Gastroesophageal sphincter (tissue), 4 donors: Measurements from ENCODE around the gene AGPAT3. TPM values are rescaled to one million over a fixed set of nuclear protein-coding genes. Genes with fewer than 3 reads are reported as not detected.

Source experiments
- ATAC-seq: fragments of 150-250 bp; one replicate; pipeline ENCODE4 v1.9.1; 2016; ENCODE audit warnings: mild to moderate bottlenecking, moderate library complexity
- H3K27ac ChIP-seq, 4 donors: fragments of 200-600 bp; sonication (generic) in 3 of 4; 1 replicate in 3 of 4; 2 replicates in 1 of 4; pipeline ENCODE4 v1.5.1; 2016 to 2019
- H3K27me3 ChIP-seq: fragments of 200-600 bp; sonication (generic); one replicate; pipeline ENCODE4 v1.5.1; 2019
- H3K36me3 ChIP-seq, 2 donors: fragments of 200-600 bp; sonication (generic); one replicate each; pipeline ENCODE4 v1.5.1; 2019; ENCODE audit warnings: control low read depth in 1 of 2
- H3K4me1 ChIP-seq, 3 donors: fragments of 200-600 bp; sonication (generic); 1 replicate in 2 of 3; 2 replicates in 1 of 3; pipeline ENCODE4 v1.5.1; 2016 to 2019; ENCODE audit warnings: control low read depth in 2 of 3
- H3K4me3 ChIP-seq, 2 donors: fragments of 200-600 bp; sonication (generic); one replicate each; pipeline ENCODE4 v1.5.1; 2019; ENCODE audit warnings: mild to moderate bottlenecking in 1 of 2, moderate library complexity in 1 of 2
- H3K9me3 ChIP-seq, 3 donors: fragments of 200-600 bp; sonication (generic); one replicate each; pipeline ENCODE4 v1.5.1; 2017 to 2019; ENCODE audit warnings: control low read depth in 2 of 3
- EP300 ChIP-seq: sonication (generic); formaldehyde crosslinking; IDR thresholded peaks from one replicate; pipeline ENCODE4 v1.6.1; 2017; ENCODE audit warnings: antibody characterized with exemption, mild to moderate bottlenecking
- POLR2A ChIP-seq, 2 donors: fragments of 450-650 bp; IDR thresholded peaks; one replicate each; pipeline ENCODE4 v1.6.1; 2017; ENCODE audit warnings: antibody characterized with exemption in 2 of 2, mild to moderate bottlenecking in 2 of 2, moderate library complexity in 1 of 2
- POLR2AphosphoS5 ChIP-seq: sonication (generic); formaldehyde crosslinking; IDR thresholded peaks from one replicate; pipeline ENCODE4 v1.6.1; 2017; ENCODE audit warnings: antibody characterized with exemption
- WGBS, 2 donors: methylation state at CpG; one replicate each; pipeline ENCODE4 v1.1.5; 2018; ENCODE audit warnings: low coverage in 1 of 2; 5-methylcytosine and 5-hydroxymethylcytosine counted together
- total RNA-seq, 4 donors: library from RNA; depleted of rRNA; stranded (reverse); fragments of >200 nt; gene quantifications; one replicate each; pipeline ENCODE4 v1.1.0, GENCODE V29; 2016
- TF ChIP-seq, protein P1 (sequence below), 4 experiments: fragments of 200-600 bp in 2 of 4; fragments of 450-650 bp in 2 of 4; sonication (generic) in 1 of 4; IDR thresholded peaks; one replicate each; pipeline ENCODE4 v1.5.1; 2017 to 2019; ENCODE audit warnings: antibody characterized with exemption in 4 of 4, mild to moderate bottlenecking in 2 of 4, moderate library complexity in 2 of 4

The AGPAT3 gene
- total RNA-seq, 4 donors from 2014 or later, result 27.1 to 46.9 (median 32.2) TPM

DNA sequence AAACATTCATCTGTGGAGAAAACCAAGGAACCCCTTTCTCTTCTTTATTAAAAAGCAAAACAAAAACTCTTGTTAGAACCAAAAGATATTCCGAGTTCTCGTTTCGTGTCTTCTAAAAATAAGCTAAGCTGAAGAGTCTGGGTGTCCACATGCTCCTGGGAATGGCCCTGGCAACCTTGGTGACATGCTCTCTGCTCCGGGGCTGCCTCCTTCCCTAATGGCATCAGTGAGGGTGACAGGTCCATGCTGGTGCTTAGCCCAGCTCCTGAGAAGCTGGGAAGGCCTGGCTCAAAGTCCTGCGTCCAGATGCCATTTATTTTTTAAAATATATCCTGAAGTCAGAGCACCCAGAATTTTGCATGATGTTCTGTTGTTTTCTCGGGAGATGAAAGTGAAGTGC, 122.5 kb downstream of the AGPAT3 start:
- no peak for ATAC-seq
- no peak overlapping the region for H3K27ac ChIP-seq

DNA sequence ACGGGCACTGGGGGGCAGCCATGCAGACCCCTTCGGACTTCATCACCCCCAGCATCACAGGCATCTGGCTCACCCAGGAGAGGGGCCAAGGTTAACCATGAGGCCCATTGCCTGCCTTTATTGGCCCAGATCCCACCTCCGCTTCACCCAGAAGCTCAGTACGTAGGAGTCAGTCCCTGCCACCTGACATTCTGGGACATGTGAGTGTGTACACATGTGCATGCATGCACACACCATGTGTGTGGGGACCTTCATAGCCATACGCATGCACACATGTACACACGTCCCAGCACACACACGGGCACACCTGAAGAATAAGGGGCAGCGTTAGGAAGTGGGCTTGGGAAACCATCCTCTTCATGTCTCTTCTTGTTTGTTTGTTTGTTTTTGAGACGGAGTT, 123.0 kb downstream of the AGPAT3 start:
- Histone ChIP-seq H3K27me3 (no peaks in the 10 kb centered on the region), H3K36me3 (peaks cover 0 to 15% of the 10 kb centered on the region in 2 donors), H3K4me3 (no peak overlapping the region), H3K9me3 (no peaks in the 10 kb centered on the region), H3K4me1 (peaks cover 0 to 13% (median 0%) of the 10 kb centered on the region in 3 donors), H3K27ac (no peak overlapping the region)
- no peak for ATAC-seq
- TF ChIP-seq POLR2A (IDR thresholded peaks at IDR 0.05), result no peak
- no peak for TF ChIP-seq POLR2AphosphoS5
- TF ChIP-seq, protein P1, sequence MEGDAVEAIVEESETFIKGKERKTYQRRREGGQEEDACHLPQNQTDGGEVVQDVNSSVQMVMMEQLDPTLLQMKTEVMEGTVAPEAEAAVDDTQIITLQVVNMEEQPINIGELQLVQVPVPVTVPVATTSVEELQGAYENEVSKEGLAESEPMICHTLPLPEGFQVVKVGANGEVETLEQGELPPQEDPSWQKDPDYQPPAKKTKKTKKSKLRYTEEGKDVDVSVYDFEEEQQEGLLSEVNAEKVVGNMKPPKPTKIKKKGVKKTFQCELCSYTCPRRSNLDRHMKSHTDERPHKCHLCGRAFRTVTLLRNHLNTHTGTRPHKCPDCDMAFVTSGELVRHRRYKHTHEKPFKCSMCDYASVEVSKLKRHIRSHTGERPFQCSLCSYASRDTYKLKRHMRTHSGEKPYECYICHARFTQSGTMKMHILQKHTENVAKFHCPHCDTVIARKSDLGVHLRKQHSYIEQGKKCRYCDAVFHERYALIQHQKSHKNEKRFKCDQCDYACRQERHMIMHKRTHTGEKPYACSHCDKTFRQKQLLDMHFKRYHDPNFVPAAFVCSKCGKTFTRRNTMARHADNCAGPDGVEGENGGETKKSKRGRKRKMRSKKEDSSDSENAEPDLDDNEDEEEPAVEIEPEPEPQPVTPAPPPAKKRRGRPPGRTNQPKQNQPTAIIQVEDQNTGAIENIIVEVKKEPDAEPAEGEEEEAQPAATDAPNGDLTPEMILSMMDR (IDR thresholded peaks at IDR 0.05), result no peak
- no peak for TF ChIP-seq EP300
- 60 to 76% methylated on average over 2 to 4 of the region's 9 CpGs for WGBS, 2 donors

More for the DNA sequence above, 122.5 kb downstream of the AGPAT3 start:
- TF ChIP-seq EP300 (no peak), POLR2AphosphoS5 (no peak), POLR2A (IDR thresholded peaks at IDR 0.05) (no peak)
- TF ChIP-seq, protein P1 (IDR thresholded peaks at IDR 0.05), result no peak
- Histone ChIP-seq H3K4me1 (peaks cover 0 to 13% (median 0%) of the 10 kb centered on the region in 3 donors), H3K36me3 (peaks cover 0 to 20% of the 10 kb centered on the region in 2 donors), H3K4me3 (no peak overlapping the region), H3K9me3 (no peaks in the 10 kb centered on the region), H3K27me3 (no peaks in the 10 kb centered on the region)
- 50 to 61% methylated on average over 6 of the region's 6 CpGs for WGBS, 2 donors

DNA sequence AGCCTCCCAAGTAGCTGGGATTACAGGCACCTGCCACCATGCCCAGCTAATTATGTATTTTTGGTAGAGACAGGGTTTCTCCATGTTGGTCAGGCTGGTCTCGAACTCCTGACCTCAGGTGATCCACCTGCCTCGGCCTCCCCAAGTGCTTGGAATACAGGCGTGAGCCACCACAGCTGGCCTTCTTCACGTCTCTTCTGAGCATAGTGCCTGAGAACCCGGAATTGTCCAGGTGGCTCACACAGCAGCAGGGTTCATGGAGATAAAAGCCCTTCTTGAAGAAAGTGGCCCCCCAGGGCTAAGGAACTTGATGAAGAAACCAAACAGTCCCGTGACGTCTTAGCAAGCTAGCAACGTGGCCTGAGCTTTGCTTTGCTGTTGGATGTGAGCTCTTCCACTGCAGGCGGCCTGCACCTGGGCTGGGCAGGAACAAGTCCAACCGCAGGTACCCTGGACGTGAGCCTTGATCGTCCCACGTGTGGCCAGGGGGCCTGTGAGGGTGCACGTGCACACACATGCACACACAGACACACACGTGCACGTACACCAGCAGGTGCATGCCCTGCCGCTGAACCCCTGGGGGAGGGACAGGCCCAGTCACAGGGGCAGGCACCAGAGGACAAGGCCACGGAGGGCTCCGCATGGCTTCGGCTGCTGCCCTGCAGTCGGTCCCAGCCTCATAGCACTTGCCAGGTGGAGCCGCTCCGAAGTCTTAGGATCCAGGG, 123.6 kb downstream of the AGPAT3 start:
- TF ChIP-seq POLR2A (IDR thresholded peaks at IDR 0.05), result no peak
- no peak for TF ChIP-seq POLR2AphosphoS5
- TF ChIP-seq, protein P1 (IDR thresholded peaks at IDR 0.05), result no peak
- no peak for TF ChIP-seq EP300
- Histone ChIP-seq H3K4me3 (no peak overlapping the region), H3K27ac (no peak overlapping the region), H3K27me3 (peaks cover 5% of the 10 kb centered on the region), H3K4me1 (peaks cover 0 to 13% (median 0%) of the 10 kb centered on the region in 3 donors), H3K36me3 (peaks cover 0 to 8% of the 10 kb centered on the region in 2 donors), H3K9me3 (no peaks in the 10 kb centered on the region)
- WGBS, 2 donors, result 89% methylated on average over 5 of the region's 23 CpGs; no CpG with 5 or more reads in 1 of the 2 donors
- no peak for ATAC-seq

DNA sequence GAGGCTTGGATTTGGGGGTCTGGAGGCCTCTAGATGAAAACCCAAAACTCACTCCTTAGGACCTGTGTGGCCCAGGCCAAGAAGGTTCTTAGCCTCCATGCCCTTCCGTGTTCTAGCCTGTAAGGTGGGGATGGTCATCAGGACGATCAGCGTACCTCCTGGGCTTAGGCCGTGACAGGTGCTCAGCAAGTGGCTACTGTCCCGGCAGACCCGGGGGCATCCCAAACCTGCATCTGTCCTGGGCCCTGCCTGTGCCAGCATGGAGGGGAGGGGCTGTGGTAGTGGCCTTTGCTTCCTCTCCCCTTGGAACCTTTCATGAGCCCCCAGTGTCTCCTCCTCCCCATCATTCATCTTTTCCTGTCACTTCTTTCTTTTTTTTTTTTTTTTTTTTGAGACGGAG, 124.4 kb downstream of the AGPAT3 start:
- TF ChIP-seq POLR2A (IDR thresholded peaks at IDR 0.05) (no peak), POLR2AphosphoS5 (no peak), EP300 (no peak)
- TF ChIP-seq, protein P1 (IDR thresholded peaks at IDR 0.05), result no peak
- Histone ChIP-seq H3K4me3 (no peak overlapping the region), H3K4me1 (peaks cover 0 to 13% (median 0%) of the 10 kb centered on the region in 3 donors), H3K27me3 (peaks cover 13% of the 10 kb centered on the region), H3K9me3 (no peaks in the 10 kb centered on the region), H3K27ac (no peak overlapping the region), H3K36me3 (peaks cover 0 to under 1% of the 10 kb centered on the region in 2 donors)
- 90% methylated on average over 2 of the region's 7 CpGs; no CpG with 5 or more reads in 1 of the 2 donors for WGBS, 2 donors
- no peak for ATAC-seq
